HG03442 (cell line): Measurements from ENCODE around the gene TMEM100.

Experiments
- ATAC-seq: cut with Tn5 transposase; IDR thresholded peaks from one replicate; pipeline ENCODE4 v1.9.1; 2021; ENCODE audit warnings: mild to moderate bottlenecking, moderate library complexity; ENCODE audit not compliant: unreplicated experiment

The TMEM100 gene

GRCh38 chr17:55722742-55723487 is at the start of gene TMEM100:
TMEM100 (minus strand) TSS chr17:55722864; CDS start chr17:55721070, 1,794 bp downstream.
- no peak for ATAC-seq

- ATAC-seq: no peak
These were observed 49.4 kb upstream of the TMEM100 start for GRCh38 chr17:55772086-55772485.

- no peak for ATAC-seq
These were observed 47.7 kb upstream of the TMEM100 start for GRCh38 chr17:55770196-55770870.

GRCh38 chr17:55769625-55770000 is 46.9 kb upstream of the TMEM100 start:
- ATAC-seq: no peak

- ATAC-seq: no peak
These were observed 46.4 kb upstream of the TMEM100 start for GRCh38 chr17:55768936-55769624.

GRCh38 chr17:55765472-55765871 is 42.8 kb upstream of the TMEM100 start:
- no peak for ATAC-seq

GRCh38 chr17:55764610-55765009 is 41.9 kb upstream of the TMEM100 start:
- no peak for ATAC-seq

GRCh38 chr17:55763856-55764255 is 41.2 kb upstream of the TMEM100 start:
- ATAC-seq: no peak

- ATAC-seq: no peak
These were observed 39.6 kb upstream of the TMEM100 start for GRCh38 chr17:55762086-55762858.

GRCh38 chr17:55760643-55761355 is 38.1 kb upstream of the TMEM100 start:
- no peak for ATAC-seq

GRCh38 chr17:55758171-55758570 is 35.5 kb upstream of the TMEM100 start:
- ATAC-seq: no peak

- no peak for ATAC-seq
These were observed 35.0 kb upstream of the TMEM100 start for GRCh38 chr17:55757659-55758058.

- no peak for ATAC-seq
These were observed 34.0 kb upstream of the TMEM100 start for GRCh38 chr17:55756689-55757088.

GRCh38 chr17:55751720-55752250 is 29.1 kb upstream of the TMEM100 start:
- ATAC-seq: no peak

- peak; percentile 99 for ATAC-seq
These were observed 28.3 kb upstream of the TMEM100 start, which contains the start of gene PCTP for GRCh38 chr17:55750750-55751657. PCTP (plus strand) TSS chr17:55751051; CDS start chr17:55751104, 53 bp downstream.

GRCh38 chr17:55749985-55750384 is 27.3 kb upstream of the TMEM100 start:
- ATAC-seq: no peak

GRCh38 chr17:55748841-55749240 is 26.2 kb upstream of the TMEM100 start:
- no peak for ATAC-seq

GRCh38 chr17:55747209-55747608 is 24.5 kb upstream of the TMEM100 start:
- ATAC-seq: no peak

- no peak for ATAC-seq
These were observed 23.8 kb upstream of the TMEM100 start for GRCh38 chr17:55746466-55746865.
